ENCODE results near the gene DUSP8.

The DUSP8 gene

GRCh38 chr11:1554981-1555712 is 16.9 kb downstream of the DUSP8 start:
- DNase-seq (ENCODE audit: low read depth in 3 of 3), result no peak

GRCh38 chr11:1553808-1554594 is 18.1 kb downstream of the DUSP8 start:
- no peak for DNase-seq (ENCODE audit: low read depth in 3 of 3)

- no peak for DNase-seq (ENCODE audit: low read depth in 3 of 3)
Observed at GRCh38 chr11:1549338-1550330, 22.4 kb downstream of the DUSP8 start.

GRCh38 chr11:1548221-1549070 is 23.6 kb downstream of the DUSP8 start:
- DNase-seq (ENCODE audit: low read depth in 3 of 3), result no peak

GRCh38 chr11:1547467-1548098 is 24.5 kb downstream of the DUSP8 start:
- DNase-seq (ENCODE audit: low read depth in 3 of 3), result no peak

- peak; percentile 21 to 27 (median 25) for DNase-seq (ENCODE audit: low read depth in 3 of 3)
Observed at GRCh38 chr11:1546536-1547466, 25.3 kb downstream of the DUSP8 start.

- no peak for DNase-seq (ENCODE audit: low read depth in 3 of 3)
Observed at GRCh38 chr11:1546077-1546535, 26.0 kb downstream of the DUSP8 start.

- no peak for DNase-seq (ENCODE audit: low read depth in 3 of 3)
Observed at GRCh38 chr11:1545432-1545831, 26.6 kb downstream of the DUSP8 start.

GRCh38 chr11:1544536-1544935 is 27.5 kb downstream of the DUSP8 start:
- no peak for DNase-seq (ENCODE audit: low read depth in 3 of 3)

GRCh38 chr11:1543606-1544263 is 28.3 kb downstream of the DUSP8 start:
- DNase-seq (ENCODE audit: low read depth in 3 of 3), result no peak

- DNase-seq (ENCODE audit: low read depth in 3 of 3), result no peak
Observed at GRCh38 chr11:1542267-1542666, 29.8 kb downstream of the DUSP8 start.

GRCh38 chr11:1541474-1542204 is 30.4 kb downstream of the DUSP8 start:
- no peak for DNase-seq (ENCODE audit: low read depth in 3 of 3)

- DNase-seq (ENCODE audit: low read depth in 3 of 3), result no peak
Observed at GRCh38 chr11:1540074-1540473, 32.0 kb downstream of the DUSP8 start.

GRCh38 chr11:1538153-1538552 is 33.9 kb downstream of the DUSP8 start:
- no peak for DNase-seq (ENCODE audit: low read depth in 3 of 3)

- no peak for DNase-seq (ENCODE audit: low read depth in 3 of 3)
Observed at GRCh38 chr11:1536065-1536843, 35.8 kb downstream of the DUSP8 start.

- no peak for DNase-seq (ENCODE audit: low read depth in 3 of 3)
Observed at GRCh38 chr11:1534682-1535081, 37.4 kb downstream of the DUSP8 start.

GRCh38 chr11:1534171-1534570 is 37.9 kb downstream of the DUSP8 start:
- DNase-seq (ENCODE audit: low read depth in 3 of 3), result no peak
